Hepatocyte (in vitro differentiated cells): ENCODE data around the gene GRIA1.

Experiments used
- EZH2 ChIP-seq: fragments of 200-600 bp; sonication (generic); IDR thresholded peaks from 2 replicates; pipeline ENCODE4 v1.6.1; 2016; ENCODE audit warnings: antibody characterized with exemption, mild to moderate bottlenecking, borderline replicate concordance
- TF ChIP-seq, protein P1 (sequence below): fragments of 200-600 bp; sonication (generic); IDR thresholded peaks from 2 replicates; pipeline ENCODE4 v1.5.1; 2016; ENCODE audit warnings: antibody characterized with exemption, mild to moderate bottlenecking; ENCODE audit not compliant: poor library complexity

DNA sequence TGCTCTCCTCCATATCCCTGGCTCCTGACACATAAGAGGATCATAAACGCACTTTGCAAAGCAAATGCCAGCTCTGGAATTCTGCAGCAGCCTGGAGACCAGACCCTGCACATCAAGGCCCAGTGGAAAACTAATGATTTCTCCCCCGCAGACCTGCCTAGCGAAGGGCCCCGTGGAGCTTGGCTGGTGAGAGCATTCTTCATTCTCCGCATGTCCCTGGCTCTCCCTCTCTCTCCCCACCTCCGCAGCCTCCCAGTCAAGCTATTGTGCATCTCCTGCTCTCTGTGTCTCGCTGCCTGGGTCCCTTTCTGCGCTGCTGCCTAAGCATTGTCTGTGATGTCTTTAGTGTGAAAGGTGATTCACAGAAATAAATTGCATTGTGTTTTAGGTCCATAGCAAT lies 46.7 kb downstream of the GRIA1 start:
- TF ChIP-seq, protein P1, sequence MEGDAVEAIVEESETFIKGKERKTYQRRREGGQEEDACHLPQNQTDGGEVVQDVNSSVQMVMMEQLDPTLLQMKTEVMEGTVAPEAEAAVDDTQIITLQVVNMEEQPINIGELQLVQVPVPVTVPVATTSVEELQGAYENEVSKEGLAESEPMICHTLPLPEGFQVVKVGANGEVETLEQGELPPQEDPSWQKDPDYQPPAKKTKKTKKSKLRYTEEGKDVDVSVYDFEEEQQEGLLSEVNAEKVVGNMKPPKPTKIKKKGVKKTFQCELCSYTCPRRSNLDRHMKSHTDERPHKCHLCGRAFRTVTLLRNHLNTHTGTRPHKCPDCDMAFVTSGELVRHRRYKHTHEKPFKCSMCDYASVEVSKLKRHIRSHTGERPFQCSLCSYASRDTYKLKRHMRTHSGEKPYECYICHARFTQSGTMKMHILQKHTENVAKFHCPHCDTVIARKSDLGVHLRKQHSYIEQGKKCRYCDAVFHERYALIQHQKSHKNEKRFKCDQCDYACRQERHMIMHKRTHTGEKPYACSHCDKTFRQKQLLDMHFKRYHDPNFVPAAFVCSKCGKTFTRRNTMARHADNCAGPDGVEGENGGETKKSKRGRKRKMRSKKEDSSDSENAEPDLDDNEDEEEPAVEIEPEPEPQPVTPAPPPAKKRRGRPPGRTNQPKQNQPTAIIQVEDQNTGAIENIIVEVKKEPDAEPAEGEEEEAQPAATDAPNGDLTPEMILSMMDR = no peak
- TF ChIP-seq EZH2 = no peak
